Measurements from ENCODE around the gene ARHGEF40. TPM values are rescaled to one million over a fixed set of nuclear protein-coding genes. Genes with fewer than 3 reads are reported as not detected.

Gene ARHGEF40
- total RNA-seq, 3 donors from 2014 or later (not counting 1 experiment from before 2014, with no cell fraction given): 4.4 to 6.9 (median 6.0) TPM

GRCh38 chr14:21118933-21119332 lies 48.8 kb downstream of the ARHGEF40 start:
- no peaks in the 10 kb centered on the region for H3K9me3 ChIP-seq (ENCODE audit: control insufficient read depth, insufficient read depth, low read length)
- no peaks in the 10 kb centered on the region for H3K27me3 ChIP-seq (ENCODE audit: control insufficient read depth, insufficient read depth, low read length)
- Mint-ChIP-seq H3K4me1 (no peaks in the 10 kb centered on the region), H3K36me3 (no peaks in the 10 kb centered on the region), H3K9me3 (no peaks in the 10 kb centered on the region), H3K4me3 (no peak overlapping the region), H3K27me3 (ENCODE audit: low read depth in 2 of 2) (peaks cover 5 to 21% of the 10 kb centered on the region in 2 donors), H3K27ac (no peak overlapping the region)
- DNase-seq: no peak
- ATAC-seq: no peak
- no peak overlapping the region for H3K27ac ChIP-seq (ENCODE audit: low read length)
- H3K4me3 ChIP-seq (ENCODE audit: low read length): no peak overlapping the region
- 88% methylated on average over 3 of the region's 3 CpGs for WGBS (ENCODE audit: insufficient coverage)
- H3K4me1 ChIP-seq (ENCODE audit: control insufficient read depth, insufficient read depth, low read length): no peaks in the 10 kb centered on the region
- intact Hi-C loops (cut with micrococcal nuclease): no loop called here
- H3K36me3 ChIP-seq (ENCODE audit: control insufficient read depth, insufficient read depth, low read length): no peaks in the 10 kb centered on the region
- TF ChIP-seq CTCF (IDR thresholded peaks at IDR 0.05): no peak

- WGBS (ENCODE audit: insufficient coverage): 62% methylated on average over 3 of the region's 6 CpGs
- H3K36me3 Mint-ChIP-seq: no peaks in the 10 kb centered on the region
- H3K9me3 Mint-ChIP-seq: peaks cover 2 to 3% of the 10 kb centered on the region in 2 donors
- H3K4me3 ChIP-seq (ENCODE audit: low read length): no peak overlapping the region
- intact Hi-C loops (cut with micrococcal nuclease): no loop called here
- no peak overlapping the region for H3K27ac ChIP-seq (ENCODE audit: low read length)
- H3K27ac Mint-ChIP-seq: no peak overlapping the region
- peaks cover 13 to 21% of the 10 kb centered on the region in 2 donors for H3K27me3 Mint-ChIP-seq (ENCODE audit: low read depth in 2 of 2)
- no peak overlapping the region for H3K4me3 Mint-ChIP-seq
- H3K27me3 ChIP-seq (ENCODE audit: control insufficient read depth, insufficient read depth, low read length): peaks cover 3% of the 10 kb centered on the region
- ATAC-seq: no peak
- H3K4me1 Mint-ChIP-seq: no peaks in the 10 kb centered on the region
- H3K36me3 ChIP-seq (ENCODE audit: control insufficient read depth, insufficient read depth, low read length): no peaks in the 10 kb centered on the region
- no peaks in the 10 kb centered on the region for H3K9me3 ChIP-seq (ENCODE audit: control insufficient read depth, insufficient read depth, low read length)
- H3K4me1 ChIP-seq (ENCODE audit: control insufficient read depth, insufficient read depth, low read length): no peaks in the 10 kb centered on the region
- DNase-seq: no peak
- TF ChIP-seq CTCF (IDR thresholded peaks at IDR 0.05): no peak
Observed at GRCh38 chr14:21120686-21121085, 50.6 kb downstream of the ARHGEF40 start.

- TF ChIP-seq CTCF (IDR thresholded peaks at IDR 0.05): no peak
- intact Hi-C loops (cut with micrococcal nuclease): no loop called here
- Histone ChIP-seq H3K4me3 (ENCODE audit: low read length) (no peak overlapping the region), H3K4me1 (ENCODE audit: control insufficient read depth, insufficient read depth, low read length) (no peaks in the 10 kb centered on the region), H3K27me3 (ENCODE audit: control insufficient read depth, insufficient read depth, low read length) (peaks cover 3% of the 10 kb centered on the region), H3K27ac (ENCODE audit: low read length) (no peak overlapping the region), H3K36me3 (ENCODE audit: control insufficient read depth, insufficient read depth, low read length) (no peaks in the 10 kb centered on the region), H3K9me3 (ENCODE audit: control insufficient read depth, insufficient read depth, low read length) (no peaks in the 10 kb centered on the region)
- H3K27ac Mint-ChIP-seq: no peak overlapping the region
- peaks cover 2 to 3% of the 10 kb centered on the region in 2 donors for H3K9me3 Mint-ChIP-seq
- peaks cover 15 to 25% of the 10 kb centered on the region in 2 donors for H3K27me3 Mint-ChIP-seq (ENCODE audit: low read depth in 2 of 2)
- no peak for ATAC-seq
- H3K4me3 Mint-ChIP-seq: no peak overlapping the region
- 100% methylated on average over 1 of the region's 1 CpG for WGBS (ENCODE audit: insufficient coverage)
- H3K36me3 Mint-ChIP-seq: no peaks in the 10 kb centered on the region
- DNase-seq: no peak
- H3K4me1 Mint-ChIP-seq: no peaks in the 10 kb centered on the region
Observed at GRCh38 chr14:21121122-21121521, 51.0 kb downstream of the ARHGEF40 start.

- ATAC-seq (no peak), DNase-seq (no peak)
- WGBS (ENCODE audit: insufficient coverage): 69% methylated on average over 1 of the region's 1 CpG
- intact Hi-C loops (cut with micrococcal nuclease): no loop called here
- peaks cover 2 to 3% of the 10 kb centered on the region in 2 donors for H3K9me3 Mint-ChIP-seq
- H3K27ac ChIP-seq (ENCODE audit: low read length): no peak overlapping the region
- no peaks in the 10 kb centered on the region for H3K9me3 ChIP-seq (ENCODE audit: control insufficient read depth, insufficient read depth, low read length)
- H3K27ac Mint-ChIP-seq: no peak overlapping the region
- no peaks in the 10 kb centered on the region for H3K36me3 ChIP-seq (ENCODE audit: control insufficient read depth, insufficient read depth, low read length)
- H3K4me1 Mint-ChIP-seq: no peaks in the 10 kb centered on the region
- H3K27me3 ChIP-seq (ENCODE audit: control insufficient read depth, insufficient read depth, low read length): peaks cover 3% of the 10 kb centered on the region
- no peak for TF ChIP-seq CTCF (IDR thresholded peaks at IDR 0.05)
- H3K36me3 Mint-ChIP-seq: no peaks in the 10 kb centered on the region
- H3K4me3 Mint-ChIP-seq: no peak overlapping the region
- no peak overlapping the region for H3K4me3 ChIP-seq (ENCODE audit: low read length)
- no peaks in the 10 kb centered on the region for H3K4me1 ChIP-seq (ENCODE audit: control insufficient read depth, insufficient read depth, low read length)
- peaks cover 29 to 38% of the 10 kb centered on the region in 2 donors for H3K27me3 Mint-ChIP-seq (ENCODE audit: low read depth in 2 of 2)
Observed at GRCh38 chr14:21123429-21123828, 53.3 kb downstream of the ARHGEF40 start.
